SH-SY5Y (cell line): ENCODE results near the gene CSRNP2.

Source experiments
- GATA2 ChIP-seq: IDR thresholded peaks from 2 replicates; pipeline ENCODE4 v1.6.1; 2011; ENCODE audit warnings: mild to moderate bottlenecking, low read depth, low read length
- GATA3 ChIP-seq: IDR thresholded peaks from 2 replicates; pipeline ENCODE4 v1.6.1; 2011; ENCODE audit warnings: low read depth, mild to moderate bottlenecking, low read length, moderate library complexity

- TF ChIP-seq GATA2 (no peak), GATA3 (no peak)
These were observed 5.5 kb downstream of the CSRNP2 start for GRCh38 chr12:51077930-51078329.
